Skeletal muscle satellite cell (primary cell): ENCODE data around the gene MRPL24.

Experiments
- H3K27me3 ChIP-seq: 2 replicates; pipeline ENCODE4 v1.7.0; 2013; ENCODE audit warnings: low read length; ENCODE audit not compliant: control insufficient read depth, insufficient read depth
- H3K36me3 ChIP-seq: 2 replicates; pipeline ENCODE4 v1.7.0; 2013; ENCODE audit warnings: mild to moderate bottlenecking, control low read depth, low read length; ENCODE audit not compliant: insufficient read depth
- H3K4me1 ChIP-seq: 2 replicates; pipeline ENCODE4 v1.7.0; 2013; ENCODE audit warnings: low read length; ENCODE audit not compliant: control insufficient read depth, insufficient read depth
- H3K4me2 ChIP-seq: 2 replicates; pipeline ENCODE4 v1.7.0; 2013; ENCODE audit warnings: mild to moderate bottlenecking, low read length
- H3K4me3 ChIP-seq: 2 replicates; pipeline ENCODE4 v1.7.0; 2013; ENCODE audit warnings: low read length
- H3K9ac ChIP-seq: 2 replicates; pipeline ENCODE4 v1.7.0; 2013; ENCODE audit warnings: mild to moderate bottlenecking, low read depth, low read length, moderate library complexity
- H3K9me3 ChIP-seq: replicated peaks from 2 replicates; pipeline ENCODE4 v1.7.0; 2013; ENCODE audit warnings: mild to moderate bottlenecking, control low read depth, low read length

Gene MRPL24

GRCh38 chr1:156721131-156721530, 19.8 kb downstream of the MRPL24 start:
- H3K4me1 ChIP-seq: peaks cover 10% of the 10 kb centered on the region
- peaks cover 42% of the 10 kb centered on the region for H3K36me3 ChIP-seq
- H3K27me3 ChIP-seq: no peaks in the 10 kb centered on the region
- H3K9me3 ChIP-seq: no peaks in the 10 kb centered on the region
- H3K4me3 ChIP-seq: no peak overlapping the region
- H3K9ac ChIP-seq: no peak overlapping the region
- no peak overlapping the region for H3K4me2 ChIP-seq

GRCh38 chr1:156717351-156717750, 23.5 kb downstream of the MRPL24 start:
- H3K36me3 ChIP-seq: peaks cover 16% of the 10 kb centered on the region
- H3K4me2 ChIP-seq: no peak overlapping the region
- H3K4me1 ChIP-seq: no peaks in the 10 kb centered on the region
- no peak overlapping the region for H3K4me3 ChIP-seq
- H3K9me3 ChIP-seq: no peaks in the 10 kb centered on the region
- no peak overlapping the region for H3K9ac ChIP-seq
- no peaks in the 10 kb centered on the region for H3K27me3 ChIP-seq

- no peak overlapping the region for H3K9ac ChIP-seq
- no peaks in the 10 kb centered on the region for H3K9me3 ChIP-seq
- H3K4me2 ChIP-seq: no peak overlapping the region
- no peaks in the 10 kb centered on the region for H3K36me3 ChIP-seq
- no peak overlapping the region for H3K4me3 ChIP-seq
- no peaks in the 10 kb centered on the region for H3K27me3 ChIP-seq
- H3K4me1 ChIP-seq: peaks cover 9% of the 10 kb centered on the region
Measured at GRCh38 chr1:156714830-156715229, 26.1 kb downstream of the MRPL24 start.

- Histone ChIP-seq H3K9ac (no peak overlapping the region), H3K4me2 (no peak overlapping the region), H3K4me3 (no peak overlapping the region), H3K9me3 (no peaks in the 10 kb centered on the region), H3K36me3 (no peaks in the 10 kb centered on the region), H3K4me1 (peaks cover 17% of the 10 kb centered on the region), H3K27me3 (no peaks in the 10 kb centered on the region)
Measured at GRCh38 chr1:156712626-156713025, 28.3 kb downstream of the MRPL24 start.

- no peak overlapping the region for H3K4me3 ChIP-seq
- no peaks in the 10 kb centered on the region for H3K9me3 ChIP-seq
- H3K4me1 ChIP-seq: peaks cover 27% of the 10 kb centered on the region
Measured at GRCh38 chr1:156711011-156711817, 29.7 kb downstream of the MRPL24 start.

GRCh38 chr1:156709757-156710489, 31.0 kb downstream of the MRPL24 start:
- no peaks in the 10 kb centered on the region for H3K36me3 ChIP-seq
- no peak overlapping the region for H3K9ac ChIP-seq
- H3K9me3 ChIP-seq: no peaks in the 10 kb centered on the region
- H3K4me3 ChIP-seq: no peak overlapping the region
- H3K4me2 ChIP-seq: peak overlapping the region; percentile 24
- H3K27me3 ChIP-seq: peaks cover 14% of the 10 kb centered on the region
- peaks cover 40% of the 10 kb centered on the region for H3K4me1 ChIP-seq

More at GRCh38 chr1:156711011-156711817, 29.7 kb downstream of the MRPL24 start:
- Histone ChIP-seq H3K27me3 (peaks cover 3% of the 10 kb centered on the region), H3K4me2 (no peak overlapping the region), H3K9ac (no peak overlapping the region), H3K36me3 (no peaks in the 10 kb centered on the region)

- H3K4me2 ChIP-seq: no peak overlapping the region
- H3K9me3 ChIP-seq: no peaks in the 10 kb centered on the region
- peaks cover 23% of the 10 kb centered on the region for H3K27me3 ChIP-seq
- H3K9ac ChIP-seq: no peak overlapping the region
- H3K4me3 ChIP-seq: no peak overlapping the region
- H3K4me1 ChIP-seq: peaks cover 47% of the 10 kb centered on the region
- no peaks in the 10 kb centered on the region for H3K36me3 ChIP-seq
Measured at GRCh38 chr1:156709031-156709430, 31.9 kb downstream of the MRPL24 start.

- Histone ChIP-seq H3K4me1 (peaks cover 47% of the 10 kb centered on the region), H3K36me3 (no peaks in the 10 kb centered on the region), H3K4me3 (no peak overlapping the region), H3K4me2 (no peak overlapping the region), H3K9me3 (no peaks in the 10 kb centered on the region), H3K9ac (no peak overlapping the region), H3K27me3 (peaks cover 31% of the 10 kb centered on the region)
Measured at GRCh38 chr1:156708218-156708661, 32.6 kb downstream of the MRPL24 start.

- Histone ChIP-seq H3K27me3 (peaks cover 34% of the 10 kb centered on the region), H3K4me3 (no peak overlapping the region), H3K4me2 (no peak overlapping the region), H3K9ac (no peak overlapping the region), H3K36me3 (no peaks in the 10 kb centered on the region), H3K4me1 (peaks cover 47% of the 10 kb centered on the region), H3K9me3 (no peaks in the 10 kb centered on the region)
Measured at GRCh38 chr1:156707417-156708217, 33.3 kb downstream of the MRPL24 start.

GRCh38 chr1:156706657-156707416, 34.1 kb downstream of the MRPL24 start:
- peak overlapping the region; percentile 33 for H3K9ac ChIP-seq
- H3K4me1 ChIP-seq: peaks cover 47% of the 10 kb centered on the region
- H3K4me3 ChIP-seq: peak overlapping the region; percentile 66

More at GRCh38 chr1:156706657-156707416, 34.1 kb downstream of the MRPL24 start:
- H3K9me3 ChIP-seq: no peaks in the 10 kb centered on the region
- peak overlapping the region; percentile 91 for H3K4me2 ChIP-seq
- H3K36me3 ChIP-seq: no peaks in the 10 kb centered on the region
- H3K27me3 ChIP-seq: peaks cover 35% of the 10 kb centered on the region
